Keratinocyte (primary cell): ENCODE measurements around the gene ABCA4. TPM values are rescaled to one million over a fixed set of nuclear protein-coding genes. Genes with fewer than 3 reads are reported as not detected.

Experiments used
- DNase-seq: peaks from one replicate; pipeline ENCODE4 v3.0.0-alpha.2; 2011; ENCODE audit warnings: low read depth, missing footprints, low spot score
- FAIRE-seq: peaks from 2 replicates; lab custom pipeline; 2011; peaks lifted over from hg19 to GRCh38; lab: Jason Lieb, UNC
- H2AFZ ChIP-seq: 2 replicates; pipeline ENCODE4 v1.6.0; 2012; ENCODE audit warnings: low read length, control low read depth, inconsistent platforms; ENCODE audit not compliant: control insufficient read depth
- H3K27ac ChIP-seq: 2 replicates; pipeline ENCODE4 v1.5.1; 2011; ENCODE audit warnings: low read length; ENCODE audit not compliant: control insufficient read depth, insufficient read depth
- H3K27me3 ChIP-seq: 3 replicates; pipeline ENCODE4 v1.6.0; 2011; ENCODE audit warnings: low read length; ENCODE audit not compliant: control insufficient read depth, insufficient read depth; ENCODE audit errors: extremely low read depth
- H3K36me3 ChIP-seq, 2 experiments: 2 replicates in 1 of 2; 3 replicates in 1 of 2; pipeline ENCODE4 v1.5.1; 2011; ENCODE audit warnings: low read length in 2 of 2, mild to moderate bottlenecking in 1 of 2; ENCODE audit not compliant: control insufficient read depth in 2 of 2, insufficient read depth in 2 of 2; ENCODE audit errors: extremely low read depth in 1 of 2
- H3K4me1 ChIP-seq: 3 replicates; pipeline ENCODE4 v1.5.1; 2011; ENCODE audit warnings: low read length; ENCODE audit not compliant: control insufficient read depth, insufficient read depth; ENCODE audit errors: extremely low read depth
- H3K4me2 ChIP-seq: 3 replicates; pipeline ENCODE4 v1.6.0; 2011; ENCODE audit warnings: low read depth, low read length; ENCODE audit not compliant: control insufficient read depth, insufficient read depth; ENCODE audit errors: extremely low read depth
- H3K4me3 ChIP-seq, 3 experiments: fragments of 200-600 bp in 1 of 3; sonication (generic) in 1 of 3; 2 replicates in 2 of 3; 3 replicates in 1 of 3; pipeline ENCODE4 v1.5.1; 2011 to 2016; ENCODE audit warnings: low read length in 3 of 3, mild to moderate bottlenecking in 3 of 3, control low read depth in 2 of 3, inconsistent platforms in 1 of 3, low read depth in 1 of 3, mixed read lengths in 1 of 3, mixed run types in 1 of 3, moderate library complexity in 1 of 3; ENCODE audit not compliant: control insufficient read depth in 2 of 3, insufficient read depth in 2 of 3; ENCODE audit errors: extremely low read depth in 1 of 3
- H3K79me2 ChIP-seq: 2 replicates; pipeline ENCODE4 v1.6.0; 2012; ENCODE audit warnings: low read length; ENCODE audit not compliant: control insufficient read depth, insufficient read depth
- H3K9ac ChIP-seq: 3 replicates; pipeline ENCODE4 v1.6.0; 2011; ENCODE audit warnings: low read length; ENCODE audit not compliant: control insufficient read depth, insufficient read depth; ENCODE audit errors: extremely low read depth
- H3K9me1 ChIP-seq: 3 replicates; pipeline ENCODE4 v1.6.0; 2011; ENCODE audit warnings: low read length; ENCODE audit not compliant: control insufficient read depth, insufficient read depth; ENCODE audit errors: extremely low read depth
- H3K9me3 ChIP-seq: 2 replicates; pipeline ENCODE4 v1.5.1; 2012; ENCODE audit warnings: low read depth, low read length; ENCODE audit not compliant: control insufficient read depth
- H4K20me1 ChIP-seq: 3 replicates; pipeline ENCODE4 v1.6.0; 2011; ENCODE audit warnings: low read length; ENCODE audit not compliant: control insufficient read depth, insufficient read depth; ENCODE audit errors: extremely low read depth
- CTCF ChIP-seq, 3 experiments: IDR thresholded peaks in 1 of 3; conservative IDR thresholded peaks in 1 of 3; optimal IDR thresholded peaks in 1 of 3; 2 replicates in 2 of 3; 3 replicates in 1 of 3; pipeline versions ENCODE3 to v1.5.1; 2011; ENCODE audit warnings: low read length in 3 of 3, mild to moderate bottlenecking in 3 of 3, moderate library complexity in 2 of 3, control low read depth in 1 of 3, inconsistent platforms in 1 of 3; ENCODE audit not compliant: insufficient read depth in 2 of 3; ENCODE audit errors: extremely low read depth in 1 of 3
- EZH2 ChIP-seq: IDR thresholded peaks from one replicate; pipeline ENCODE4 v1.6.1; 2012; ENCODE audit warnings: inconsistent platforms, mild to moderate bottlenecking, low read length, moderate library complexity
- dilution Hi-C: fragments of 300-500 bp; cut with MboI; formaldehyde crosslinking; loops from one replicate; pipeline ENCODE4 v1.7.0; 2020; ENCODE audit warnings: low sequenced_read_pairs; ENCODE audit not compliant: extremely low pct_ligation_motif_present
- polyA plus RNA-seq, 5 experiments: library from polyadenylated mRNA; depleted of rRNA in 3 of 5; stranded (reverse) in 3 of 5; stranded (forward) in 1 of 5; unstranded in 1 of 5; fragments of >200 nt; gene quantifications; 1 replicate in 1 of 5; 2 replicates in 3 of 5; 3 replicates in 1 of 5; pipeline versions ENCODE4 v1.2.1 to v1.2.3, GENCODE V29; 2011 to 2012; ENCODE audit warnings: missing spikeins in 2 of 5, low read depth in 1 of 5, low replicate concordance in 1 of 5

ABCA4 gene
- polyA plus RNA-seq, 1 donor (not counting 4 experiments of a cell fraction or from before 2014, with no cell fraction given): 0.04 TPM

GRCh38 chr1:94104127-94104684, 16.7 kb downstream of the ABCA4 start:
- peaks cover 2% of the 10 kb centered on the region for H3K9me1 ChIP-seq
- dilution Hi-C loops: no loop called here
- no peak overlapping the region for H3K4me3 ChIP-seq
- H2AFZ ChIP-seq: no peak overlapping the region
- no peak overlapping the region for H3K27ac ChIP-seq
- no peaks in the 10 kb centered on the region for H3K9me3 ChIP-seq
- TF ChIP-seq EZH2: no peak
- H3K9ac ChIP-seq: no peak overlapping the region
- H3K4me1 ChIP-seq: peaks cover 37% of the 10 kb centered on the region
- peak overlapping the region; percentile 42 for H3K4me2 ChIP-seq
- no peaks in the 10 kb centered on the region for H3K79me2 ChIP-seq
- no peaks in the 10 kb centered on the region for H4K20me1 ChIP-seq
- no peaks in the 10 kb centered on the region for H3K36me3 ChIP-seq
- peaks cover 3% of the 10 kb centered on the region for H3K27me3 ChIP-seq
- FAIRE-seq (no peak), DNase-seq (no peak)

GRCh38 chr1:94103608-94104007, 17.3 kb downstream of the ABCA4 start:
- peak overlapping the region; percentile 38 for H2AFZ ChIP-seq
- peaks cover 2% of the 10 kb centered on the region for H3K9me1 ChIP-seq
- H3K79me2 ChIP-seq: no peaks in the 10 kb centered on the region
- H3K4me2 ChIP-seq: peak overlapping the region; percentile 42
- no peak overlapping the region for H3K9ac ChIP-seq
- TF ChIP-seq CTCF (optimal IDR thresholded peaks at IDR 0.05 in 1 of 3, IDR thresholded peaks at IDR 0.05 in 1 of 3, conservative IDR thresholded peaks at IDR 0.05 in 1 of 3; ENCODE audit: extremely low read depth in 1 of 3, insufficient read depth in 2 of 3, low read length in 3 of 3) (no peak), EZH2 (no peak)
- dilution Hi-C loops: no loop called here
- H3K27me3 ChIP-seq: peaks cover 3% of the 10 kb centered on the region
- H4K20me1 ChIP-seq: no peaks in the 10 kb centered on the region
- no peak overlapping the region for H3K27ac ChIP-seq
- H3K4me3 ChIP-seq: no peak overlapping the region
- no peaks in the 10 kb centered on the region for H3K36me3 ChIP-seq
- H3K4me1 ChIP-seq: peaks cover 37% of the 10 kb centered on the region
- no peaks in the 10 kb centered on the region for H3K9me3 ChIP-seq
- FAIRE-seq (peak; percentile 97), DNase-seq (peak; percentile 23)
